Activated CD8-positive, alpha-beta memory T cell treated with anti-CD3 and anti-CD28 coated beads, Interleukin-2, amount 10 ng/mL, durations not matched to agents 7 days and 5 days (primary cell): ENCODE results near the gene TMEM121B. TPM values are rescaled to one million over a fixed set of nuclear protein-coding genes. Genes with fewer than 3 reads are reported as not detected.

Experiments
- ATAC-seq: fragments of 150-1000 bp; cut with Tn5 transposase; one replicate; pipeline ENCODE4 v1.10.0; 2021; ENCODE audit warnings: moderate library complexity
- CTCF ChIA-PET: fragments of 350-600 bp; sonication (Branson Sonifier 250); formaldehyde crosslinking; loops from one replicate; lab custom pipeline; 2021; ENCODE audit warnings: antibody characterized with exemption; lab: Charles Lee
- DNase-seq: peaks from one replicate; pipeline ENCODE4 v3.0.0-alpha.2; 2020
- H3K27ac Mint-ChIP-seq: one replicate; pipeline ENCODE4 v1.8.0; 2021; ENCODE audit warnings: mild to moderate bottlenecking, mixed read lengths
- H3K27me3 Mint-ChIP-seq: one replicate; pipeline ENCODE4 v1.8.0; 2021; ENCODE audit warnings: mixed read lengths
- H3K36me3 Mint-ChIP-seq: one replicate; pipeline ENCODE4 v1.8.0; 2021; ENCODE audit warnings: mild to moderate bottlenecking, mixed read lengths
- H3K4me1 Mint-ChIP-seq: one replicate; pipeline ENCODE4 v1.8.0; 2021; ENCODE audit warnings: mixed read lengths
- H3K4me3 Mint-ChIP-seq: one replicate; pipeline ENCODE4 v1.8.0; 2021; ENCODE audit warnings: mild to moderate bottlenecking, moderate library complexity, mixed read lengths
- H3K9me3 Mint-ChIP-seq: one replicate; pipeline ENCODE4 v1.8.0; 2022; ENCODE audit warnings: low read depth, mixed read lengths
- total RNA-seq, 2 experiments: library from RNA; stranded (reverse); gene quantifications; one replicate each; pipeline ENCODE4 v1.2.3, GENCODE V29; 2021

The TMEM121B gene
- total RNA-seq, 2 experiments from 2014 or later, result not detected

- ATAC-seq (no peak), DNase-seq (no peak)
- Mint-ChIP-seq H3K36me3 (no peaks in the 10 kb centered on the region), H3K27ac (no peak overlapping the region), H3K4me1 (peaks cover 1% of the 10 kb centered on the region), H3K9me3 (no peaks in the 10 kb centered on the region), H3K4me3 (no peak overlapping the region), H3K27me3 (no peaks in the 10 kb centered on the region)
- CTCF ChIA-PET, result interaction anchor here (1.0 kb wide), 1 partner anchor 40 kb away, joined by 3 read pairs; no protein-coding TSS in a partner anchor
Observed at GRCh38 chr22:17132112-17132511, 11.0 kb upstream of the TMEM121B start.

- Mint-ChIP-seq H3K36me3 (no peaks in the 10 kb centered on the region), H3K9me3 (no peaks in the 10 kb centered on the region), H3K4me1 (peaks cover 1% of the 10 kb centered on the region), H3K4me3 (no peak overlapping the region), H3K27ac (no peak overlapping the region), H3K27me3 (peaks cover 2% of the 10 kb centered on the region)
- ATAC-seq (no peak), DNase-seq (no peak)
- CTCF ChIA-PET, result interaction anchor here (1.0 kb wide), 1 partner anchor 40 kb away, joined by 3 read pairs; no protein-coding TSS in a partner anchor
Observed at GRCh38 chr22:17131686-17132085, 10.5 kb upstream of the TMEM121B start.

GRCh38 chr22:17130199-17130598 lies 9.0 kb upstream of the TMEM121B start:
- Mint-ChIP-seq H3K4me1 (peaks cover 1% of the 10 kb centered on the region), H3K27me3 (peaks cover 2% of the 10 kb centered on the region), H3K36me3 (no peaks in the 10 kb centered on the region), H3K27ac (no peak overlapping the region), H3K4me3 (no peak overlapping the region), H3K9me3 (no peaks in the 10 kb centered on the region)
- ATAC-seq (no peak), DNase-seq (no peak)
- CTCF ChIA-PET, result no interaction called here

- CTCF ChIA-PET, result no interaction called here
- H3K36me3 Mint-ChIP-seq, result no peaks in the 10 kb centered on the region
Observed at GRCh38 chr22:17120711-17121232, 388 bp downstream of the TMEM121B start.

GRCh38 chr22:17120281-17120680 lies 879 bp downstream of the TMEM121B start:
- Mint-ChIP-seq H3K27ac (no peak overlapping the region), H3K4me3 (no peak overlapping the region), H3K4me1 (peaks cover 42% of the 10 kb centered on the region), H3K27me3 (peaks cover 37% of the 10 kb centered on the region), H3K9me3 (no peaks in the 10 kb centered on the region), H3K36me3 (no peaks in the 10 kb centered on the region)
- CTCF ChIA-PET, result no interaction called here
- ATAC-seq (peak; percentile 70), DNase-seq (peak; percentile 66)

More at GRCh38 chr22:17120711-17121232, 388 bp downstream of the TMEM121B start:
- no peaks in the 10 kb centered on the region for H3K9me3 Mint-ChIP-seq
- H3K4me1 Mint-ChIP-seq, result peaks cover 39% of the 10 kb centered on the region
- peaks cover 37% of the 10 kb centered on the region for H3K27me3 Mint-ChIP-seq
- H3K27ac Mint-ChIP-seq, result no peak overlapping the region
- no peak overlapping the region for H3K4me3 Mint-ChIP-seq
- ATAC-seq (peak; percentile 10), DNase-seq (no peak)

- no peaks in the 10 kb centered on the region for H3K9me3 Mint-ChIP-seq
- peak overlapping the region; percentile 52 for H3K27ac Mint-ChIP-seq
- DNase-seq, result no peak
- H3K36me3 Mint-ChIP-seq, result no peaks in the 10 kb centered on the region
- H3K4me3 Mint-ChIP-seq, result no peak overlapping the region
- H3K4me1 Mint-ChIP-seq, result peaks cover 42% of the 10 kb centered on the region
- peaks cover 34% of the 10 kb centered on the region for H3K27me3 Mint-ChIP-seq
- CTCF ChIA-PET, result interaction anchor here (3.0 kb wide), 1 partner anchor 52 kb away, joined by 12 read pairs; no protein-coding TSS in a partner anchor
- ATAC-seq, result no peak
Observed at GRCh38 chr22:17119481-17120202, 1.5 kb downstream of the TMEM121B start.

GRCh38 chr22:17118342-17118741 lies 2.8 kb downstream of the TMEM121B start:
- ATAC-seq (no peak), DNase-seq (no peak)
- Mint-ChIP-seq H3K36me3 (no peaks in the 10 kb centered on the region), H3K9me3 (no peaks in the 10 kb centered on the region), H3K4me3 (peak overlapping the region; percentile 6), H3K4me1 (peaks cover 42% of the 10 kb centered on the region), H3K27ac (peak overlapping the region; percentile 37), H3K27me3 (peaks cover 28% of the 10 kb centered on the region)
- CTCF ChIA-PET, result interaction anchor here (1.7 to 4.2 kb wide), 3 partner anchors 12 to 383 kb away, joined by 4 to 14 read pairs (median 12); no protein-coding TSS in a partner anchor

GRCh38 chr22:17117890-17118289 lies 3.3 kb downstream of the TMEM121B start:
- ATAC-seq, result peak; percentile 20
- Mint-ChIP-seq H3K9me3 (no peaks in the 10 kb centered on the region), H3K36me3 (no peaks in the 10 kb centered on the region), H3K27me3 (peaks cover 25% of the 10 kb centered on the region), H3K4me1 (peaks cover 42% of the 10 kb centered on the region), H3K4me3 (peak overlapping the region; percentile 6), H3K27ac (peak overlapping the region; percentile 37)
- DNase-seq, result no peak
- CTCF ChIA-PET, result interaction anchor here (1.7 to 4.2 kb wide), 3 partner anchors 12 to 384 kb away, joined by 4 to 14 read pairs (median 12); no protein-coding TSS in a partner anchor

- Mint-ChIP-seq H3K36me3 (no peaks in the 10 kb centered on the region), H3K4me3 (no peak overlapping the region), H3K9me3 (no peaks in the 10 kb centered on the region), H3K27me3 (peaks cover 21% of the 10 kb centered on the region), H3K27ac (peak overlapping the region; percentile 37), H3K4me1 (peaks cover 42% of the 10 kb centered on the region)
- CTCF ChIA-PET, result interaction anchor here (1.7 to 4.2 kb wide), 3 partner anchors 12 to 384 kb away, joined by 4 to 14 read pairs (median 12); no protein-coding TSS in a partner anchor
- ATAC-seq (no peak), DNase-seq (no peak)
Observed at GRCh38 chr22:17117400-17117799, 3.8 kb downstream of the TMEM121B start.

- DNase-seq, result no peak
- ATAC-seq, result no peak
- no peaks in the 10 kb centered on the region for H3K36me3 Mint-ChIP-seq
- CTCF ChIA-PET, result interaction anchor here (1.1 to 4.2 kb wide), 4 partner anchors 11 to 385 kb away, joined by 4 to 14 read pairs (median 8); no protein-coding TSS in a partner anchor
- H3K4me1 Mint-ChIP-seq, result peaks cover 42% of the 10 kb centered on the region
- peak overlapping the region; percentile 72 for H3K27ac Mint-ChIP-seq
- H3K27me3 Mint-ChIP-seq, result peaks cover 14% of the 10 kb centered on the region
- H3K4me3 Mint-ChIP-seq, result no peak overlapping the region
- H3K9me3 Mint-ChIP-seq, result no peaks in the 10 kb centered on the region
Observed at GRCh38 chr22:17116572-17117330, 4.4 kb downstream of the TMEM121B start.

GRCh38 chr22:17115945-17116565 lies 5.1 kb downstream of the TMEM121B start:
- no peak overlapping the region for H3K4me3 Mint-ChIP-seq
- no peaks in the 10 kb centered on the region for H3K36me3 Mint-ChIP-seq
- DNase-seq (no peak), ATAC-seq (no peak)
- peaks cover 39% of the 10 kb centered on the region for H3K4me1 Mint-ChIP-seq
- peak overlapping the region; percentile 72 for H3K27ac Mint-ChIP-seq
- CTCF ChIA-PET, result interaction anchor here (0.8 to 4.2 kb wide), 3 partner anchors 10 to 40 kb away, joined by 4 to 14 read pairs (median 5); no protein-coding TSS in a partner anchor
- peaks cover 8% of the 10 kb centered on the region for H3K27me3 Mint-ChIP-seq
- H3K9me3 Mint-ChIP-seq, result no peaks in the 10 kb centered on the region

- Mint-ChIP-seq H3K4me1 (peaks cover 38% of the 10 kb centered on the region), H3K4me3 (no peak overlapping the region), H3K27ac (peak overlapping the region; percentile 72), H3K36me3 (no peaks in the 10 kb centered on the region), H3K9me3 (no peaks in the 10 kb centered on the region), H3K27me3 (peaks cover 8% of the 10 kb centered on the region)
- ATAC-seq (no peak), DNase-seq (no peak)
- CTCF ChIA-PET, result interaction anchor here (4.2 kb wide), 1 partner anchor 9 kb away, joined by 14 read pairs; no protein-coding TSS in a partner anchor
Observed at GRCh38 chr22:17115236-17115635, 5.9 kb downstream of the TMEM121B start.
